Measurements from ENCODE around the gene ZSWIM7. TPM values are rescaled to one million over a fixed set of nuclear protein-coding genes. Genes with fewer than 3 reads are reported as not detected.

Gene ZSWIM7, protein sequence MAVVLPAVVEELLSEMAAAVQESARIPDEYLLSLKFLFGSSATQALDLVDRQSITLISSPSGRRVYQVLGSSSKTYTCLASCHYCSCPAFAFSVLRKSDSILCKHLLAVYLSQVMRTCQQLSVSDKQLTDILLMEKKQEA
- polyA plus RNA-seq (ENCODE audit: insufficient read depth in 1 of 5, insufficient read length in 5 of 5, low replicate concordance in 1 of 5) = 10 to 100 TPM; 52.3 to 56.9 (median 52.4) TPM
- long read RNA-seq, donor 1, transcript ZSWIM7-201 (5 exons, 2,008 nt) = major isoform, 5 of 25 reads
- long read RNA-seq, donor 1, transcript ZSWIM7-205 (6 exons, 703 nt) = major isoform, 5 of 25 reads
- long read RNA-seq, donor 1, partial matches to known transcripts = 0 of 25 reads
- long read RNA-seq, donor 1, other reads (novel, unspliced or antisense) = 0 of 25 reads
- long read RNA-seq, donor 2, partial matches to known transcripts = 0 of 11 reads
- long read RNA-seq, donor 2, other reads (novel, unspliced or antisense) = 0 of 11 reads
- long read RNA-seq, donor 3, transcript ZSWIM7-201 (5 exons, 2,008 nt) = major isoform, 6 of 33 reads
- long read RNA-seq, donor 3, partial matches to known transcripts = 18 of 33 reads
- long read RNA-seq, donor 3, other reads (novel, unspliced or antisense) = 0 of 33 reads
- long read RNA-seq, donor 4, partial matches to known transcripts = 5 of 27 reads
- long read RNA-seq, donor 4, other reads (novel, unspliced or antisense) = 12 of 27 reads
- long read RNA-seq, donor 5, transcript ZSWIM7-201 (5 exons, 2,008 nt) = major isoform, 9 of 23 reads
- long read RNA-seq, donor 5, transcript ZSWIM7-205 (6 exons, 703 nt) = minor isoform, 5 of 23 reads
- long read RNA-seq, donor 5, partial matches to known transcripts = 0 of 23 reads
- long read RNA-seq, donor 5, other reads (novel, unspliced or antisense) = 0 of 23 reads
- long read RNA-seq, donor 6, transcript ZSWIM7-201 (5 exons, 2,008 nt) = major isoform, 9 of 17 reads
- long read RNA-seq, donor 6, partial matches to known transcripts = 0 of 17 reads
- long read RNA-seq, donor 6, other reads (novel, unspliced or antisense) = 0 of 17 reads
- long read RNA-seq, donor 7, transcript ZSWIM7-205 (6 exons, 703 nt) = major isoform, 5 of 62 reads
- long read RNA-seq, donor 7, partial matches to known transcripts = 53 of 62 reads
- long read RNA-seq, donor 7, other reads (novel, unspliced or antisense) = 0 of 62 reads
- long read RNA-seq, donor 8, partial matches to known transcripts = 0 of 9 reads
- long read RNA-seq, donor 8, other reads (novel, unspliced or antisense) = 0 of 9 reads

DNA sequence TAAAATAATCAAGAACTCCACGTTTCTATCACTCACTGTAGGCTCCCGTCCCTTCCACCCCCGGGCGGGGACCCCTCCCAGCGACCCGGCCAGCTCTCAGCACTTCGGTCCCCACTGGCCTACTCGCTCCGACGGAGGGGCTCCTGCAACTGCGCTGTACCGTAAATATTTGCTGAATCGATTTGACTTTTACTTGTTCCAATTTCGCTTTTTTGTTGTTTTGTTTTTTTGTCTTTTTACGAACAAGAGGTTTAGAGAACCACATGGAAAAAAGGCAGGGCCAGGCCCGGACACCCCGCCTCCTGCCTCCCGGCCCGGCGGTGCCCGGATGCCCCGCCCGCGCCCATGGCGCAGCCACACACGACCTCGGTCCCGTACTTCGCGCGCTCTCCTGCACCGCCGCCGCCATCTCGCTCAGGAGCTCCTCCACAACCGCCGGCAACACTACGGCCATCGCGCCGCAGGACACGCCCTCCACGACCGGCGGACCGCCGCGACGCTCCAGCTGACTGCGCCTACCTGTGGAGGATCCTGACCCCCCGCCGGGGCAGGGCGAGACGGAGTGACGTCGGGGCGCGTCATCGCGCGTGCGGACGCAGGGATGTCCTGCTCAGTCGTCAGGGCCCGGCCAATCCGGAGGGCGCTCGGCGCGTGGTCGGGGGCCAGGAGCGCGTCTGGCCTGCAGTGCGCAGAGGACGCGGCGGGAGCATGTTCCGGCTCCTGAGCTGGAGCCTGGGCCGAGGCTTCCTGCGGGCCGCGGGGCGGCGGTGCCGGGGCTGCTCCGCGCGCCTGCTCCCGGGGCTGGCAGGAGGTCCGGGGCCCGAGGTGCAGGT is at the start of gene ZSWIM7, which contains the start of gene TTC19:
ZSWIM7 (minus strand) TSS at position 564 of the 833 bp plus-strand sequence; CDS start at position 454, 110 bp downstream.
TTC19 (plus strand) TSS at position 684 of the 833 bp plus-strand sequence; CDS start at position 709, 25 bp downstream.
- peak; percentile 96 to 98 for DNase-seq

DNA sequence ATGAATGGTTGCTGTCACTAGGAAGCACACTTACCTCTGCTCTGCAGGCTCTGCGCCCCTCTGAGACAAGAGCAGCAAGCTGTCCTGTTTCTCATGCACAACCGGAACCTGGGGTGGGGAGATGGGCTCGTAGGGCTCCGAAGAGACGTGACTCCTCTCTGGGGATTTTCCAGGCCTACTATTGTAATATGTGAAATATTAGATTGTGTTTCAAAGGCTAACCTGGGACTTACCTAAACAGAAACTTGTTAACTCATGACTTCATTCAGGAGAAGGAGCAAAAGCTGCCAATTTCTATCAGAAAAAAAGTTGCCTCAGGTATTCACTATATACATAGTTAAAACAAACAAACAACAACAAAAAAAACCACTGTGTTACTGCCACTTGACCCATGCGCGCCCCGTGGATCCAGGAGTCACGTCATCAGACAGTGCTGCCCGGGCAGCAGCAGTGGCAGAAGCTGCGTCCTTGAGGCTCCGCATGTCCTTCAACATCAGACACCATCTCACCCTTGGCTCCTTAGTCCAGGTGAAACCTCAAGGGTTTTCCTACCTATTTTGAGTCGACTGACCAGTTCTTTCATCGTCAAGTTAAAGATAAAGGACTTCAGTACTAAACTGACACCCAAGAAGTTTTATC is 49.4 kb upstream of the ZSWIM7 start:
- DNase-seq = no peak

DNA sequence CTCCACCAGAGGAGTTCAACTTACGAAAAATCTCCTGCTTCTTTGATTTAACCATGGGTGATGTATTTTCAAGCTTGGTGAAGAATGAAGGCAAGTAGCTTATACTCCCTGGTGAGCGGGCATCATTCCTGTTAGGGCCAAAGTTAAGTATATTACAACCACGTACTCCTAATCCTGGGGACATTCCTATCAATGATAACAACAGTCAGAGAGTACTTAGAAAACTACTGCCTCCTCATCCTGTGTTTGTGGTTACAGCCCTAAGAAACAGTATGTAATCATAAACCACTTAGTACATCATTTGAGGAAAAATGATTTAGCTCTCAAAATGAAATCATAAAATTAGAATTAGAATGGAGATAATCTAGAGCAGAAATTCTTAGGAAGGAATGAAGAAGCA is 47.5 kb upstream of the ZSWIM7 start:
- DNase-seq = no peak

DNA sequence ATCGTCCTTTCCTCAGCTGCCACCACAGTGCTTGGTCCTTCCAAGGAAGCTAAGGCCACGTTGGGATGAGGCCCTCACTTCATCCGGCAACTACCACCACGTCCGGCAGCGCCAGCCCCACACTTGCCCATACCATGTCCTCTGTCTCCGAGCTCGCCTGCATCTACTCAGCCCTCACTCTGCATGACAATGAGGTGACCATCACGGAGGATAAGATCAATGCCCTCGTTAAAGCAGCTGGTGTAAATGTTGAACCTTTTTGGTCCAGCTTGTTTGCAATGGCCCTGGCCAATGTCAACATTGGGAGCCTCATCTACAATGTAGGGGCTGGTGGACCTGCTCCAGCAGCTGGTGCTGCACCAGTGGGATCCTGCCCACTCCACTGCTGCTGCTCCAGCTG is 45.0 kb upstream of the ZSWIM7 start:
- no peak for DNase-seq

DNA sequence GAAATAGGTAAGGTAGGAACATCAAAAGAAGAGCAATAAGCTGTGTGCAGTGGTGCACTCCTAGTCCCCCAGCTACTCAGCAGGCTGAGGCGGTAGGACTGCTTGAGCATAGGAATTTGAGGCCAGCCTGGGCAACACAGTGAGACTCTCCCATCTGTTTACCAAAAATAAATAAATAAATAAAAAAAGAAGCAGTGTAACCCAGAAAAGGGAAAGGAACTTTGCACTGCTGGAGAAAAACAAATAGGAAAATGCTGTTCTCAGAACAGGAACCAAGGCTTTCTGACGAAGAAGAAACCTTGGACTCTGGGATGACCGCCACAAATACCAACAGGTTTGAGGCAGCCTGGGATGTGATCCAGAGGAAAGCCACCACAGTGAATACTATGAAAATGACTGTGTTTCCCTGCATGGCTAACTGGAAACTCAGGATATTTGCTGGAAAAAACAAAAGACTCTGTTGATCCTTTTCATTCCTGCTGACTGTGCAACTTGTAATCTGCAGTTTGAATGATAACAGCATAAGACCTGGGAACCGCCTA is 41.3 kb upstream of the ZSWIM7 start:
- DNase-seq = no peak

DNA sequence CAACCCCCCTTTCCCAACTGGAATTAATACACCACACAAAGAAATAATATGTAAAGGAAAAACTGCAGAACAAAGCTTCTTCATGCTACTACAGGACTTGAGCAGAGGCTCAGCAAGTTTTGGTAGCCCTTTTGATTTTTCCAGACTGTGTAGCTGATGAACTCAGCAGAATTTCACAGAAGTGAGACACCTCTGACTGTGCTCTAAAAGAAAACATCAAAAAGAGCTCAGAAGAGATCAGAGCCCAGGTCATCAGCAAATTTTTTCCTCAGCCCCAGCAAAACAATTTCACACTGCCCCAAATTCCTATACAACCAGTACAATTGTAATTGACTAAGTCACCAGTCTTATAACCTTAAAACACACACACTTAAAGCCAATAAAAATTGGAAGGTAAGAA is 38.1 kb upstream of the ZSWIM7 start:
- no peak for DNase-seq

DNA sequence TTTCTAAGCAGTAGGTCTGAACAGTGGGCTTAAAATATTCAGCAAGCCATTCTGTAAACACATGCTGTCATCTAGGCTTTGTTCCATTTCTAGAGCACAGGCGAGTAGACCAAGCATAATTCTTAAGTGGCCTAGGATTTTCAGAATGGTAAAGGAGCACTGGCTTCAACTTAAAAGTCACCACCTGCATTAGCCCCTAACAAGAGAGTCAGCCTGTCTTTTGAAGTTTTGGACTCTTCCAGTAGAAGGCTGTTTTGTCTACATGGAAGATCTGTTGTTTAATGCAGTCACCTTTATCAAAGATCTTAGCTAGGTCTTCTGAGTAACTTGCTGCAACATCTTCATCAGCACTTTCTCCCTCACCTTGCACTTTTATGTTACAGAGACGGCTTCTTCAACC is 36.8 kb upstream of the ZSWIM7 start:
- no peak for DNase-seq

DNA sequence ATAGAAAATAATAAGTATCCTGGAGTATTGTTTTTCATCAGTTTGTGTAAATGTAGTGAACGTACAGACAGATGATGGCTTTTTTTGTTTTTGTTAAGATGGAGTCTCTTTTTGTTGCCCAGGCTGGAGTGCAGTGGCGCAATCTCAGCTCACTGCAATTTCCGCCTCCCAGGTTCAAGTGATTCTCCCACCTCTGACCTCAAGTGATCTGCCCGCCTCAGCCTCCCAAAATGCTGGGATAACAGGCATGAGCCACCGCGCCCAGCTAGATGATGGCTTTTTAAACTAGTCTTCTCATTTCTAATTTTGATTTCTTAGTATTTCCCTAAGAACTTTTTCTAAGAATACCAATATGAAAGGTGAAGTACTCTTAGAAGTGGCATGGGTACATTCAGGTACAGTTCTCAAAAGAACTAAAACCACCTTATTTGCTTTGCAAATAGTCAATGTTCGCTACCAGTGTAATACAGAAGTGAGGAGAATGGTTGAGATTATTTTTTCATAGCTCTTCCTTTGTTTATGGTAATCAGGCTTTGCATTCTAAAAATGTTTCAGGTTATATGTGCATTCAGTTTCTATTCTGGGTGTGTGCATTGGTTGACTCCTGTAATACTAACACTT is 34.3 kb upstream of the ZSWIM7 start:
- DNase-seq = no peak

DNA sequence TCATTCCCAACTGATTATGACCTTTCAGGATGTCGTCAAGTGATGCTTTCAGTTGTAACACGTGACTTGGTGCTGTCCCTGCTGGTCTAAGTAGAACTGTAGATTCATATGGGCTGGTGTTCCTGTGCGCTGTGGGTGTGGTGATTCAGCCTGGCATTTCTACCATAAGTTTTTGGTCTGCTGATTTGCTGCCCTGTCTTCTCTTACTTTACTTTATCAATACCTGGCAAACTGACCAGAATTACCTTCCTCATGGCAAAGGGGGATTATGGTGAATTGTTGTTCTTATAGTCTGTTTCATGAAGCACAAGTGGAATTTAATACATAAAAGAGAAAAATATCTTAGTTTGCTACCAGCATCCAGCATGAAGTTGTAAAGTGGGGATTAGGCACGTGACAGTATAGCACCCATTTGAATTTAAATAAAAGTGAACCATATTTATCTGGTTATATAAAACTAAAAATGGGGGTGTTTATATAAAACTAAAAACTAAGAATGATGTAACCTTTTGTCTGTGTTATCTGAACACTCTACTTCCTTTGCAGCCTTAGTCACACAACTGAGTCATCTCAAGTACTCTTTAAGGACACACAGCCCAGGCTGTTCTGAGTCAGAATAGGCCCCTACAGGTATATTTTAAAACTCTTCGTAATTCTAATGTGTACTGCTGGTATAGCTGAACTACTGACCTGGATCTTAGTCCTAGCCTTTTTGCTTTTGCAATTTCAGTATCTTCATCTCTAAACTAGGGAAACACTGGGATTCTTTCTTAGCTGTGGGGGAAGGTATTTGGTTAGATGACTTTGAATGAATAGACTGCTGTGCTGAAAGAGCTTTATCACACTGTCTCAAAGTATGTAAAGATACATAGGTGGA is 28.4 kb upstream of the ZSWIM7 start:
- DNase-seq = no peak

DNA sequence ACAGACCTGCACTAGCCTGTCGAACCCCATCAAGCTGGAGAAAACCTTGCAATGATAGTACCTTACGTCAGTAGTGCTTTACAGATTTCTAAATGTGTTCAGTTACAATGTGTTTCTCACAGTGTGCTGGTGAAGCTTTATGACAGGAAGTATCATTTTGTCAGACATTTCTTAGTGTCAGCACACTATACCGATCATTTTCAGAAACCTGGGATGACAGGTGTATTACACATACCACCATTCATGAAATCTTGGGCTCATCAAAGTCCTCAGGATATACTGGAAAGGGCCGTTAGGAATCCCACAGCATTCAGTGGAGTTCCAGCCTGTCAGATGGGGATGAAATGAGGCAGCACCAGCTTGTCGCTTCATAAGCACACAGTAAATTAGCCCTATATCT is 27.4 kb upstream of the ZSWIM7 start:
- no peak for DNase-seq

DNA sequence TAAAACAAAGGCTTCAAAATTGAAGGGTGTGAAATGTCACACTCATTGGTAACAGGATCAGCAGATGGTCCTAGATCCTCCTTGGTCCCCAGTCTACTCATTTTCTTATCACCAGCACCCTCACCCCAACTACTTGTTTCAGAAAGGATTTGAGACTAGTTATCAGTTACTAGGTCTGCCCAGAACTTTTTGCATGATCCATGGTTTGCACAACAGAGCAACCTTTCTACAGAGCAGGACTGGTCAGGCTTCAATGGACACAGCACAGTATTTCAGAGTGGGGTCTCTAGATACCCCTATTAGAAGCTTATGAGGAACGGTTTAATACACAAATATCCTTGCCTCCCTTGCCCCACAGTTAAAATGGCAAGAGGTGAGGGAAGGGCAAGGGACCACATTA is 25.7 kb upstream of the ZSWIM7 start:
- DNase-seq = no peak

DNA sequence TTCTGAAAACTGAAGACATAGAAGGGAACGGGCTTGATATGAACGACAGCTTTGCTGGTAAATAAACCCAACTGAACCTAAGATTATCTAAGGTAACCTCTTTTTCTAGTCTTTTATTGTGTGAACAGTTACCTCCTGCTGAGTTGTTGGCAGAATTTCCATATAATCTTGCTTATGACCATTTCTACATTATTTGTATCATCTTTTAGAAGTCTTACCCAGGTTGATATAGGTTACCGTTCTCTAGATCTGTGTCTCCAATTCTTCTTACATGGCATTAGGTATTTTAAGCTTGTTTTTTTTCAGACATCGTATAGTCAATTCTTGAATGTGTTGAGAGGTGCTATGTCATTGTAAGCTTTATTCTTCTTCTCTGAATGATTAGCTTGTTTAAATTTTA is 24.4 kb upstream of the ZSWIM7 start:
- no peak for DNase-seq

DNA sequence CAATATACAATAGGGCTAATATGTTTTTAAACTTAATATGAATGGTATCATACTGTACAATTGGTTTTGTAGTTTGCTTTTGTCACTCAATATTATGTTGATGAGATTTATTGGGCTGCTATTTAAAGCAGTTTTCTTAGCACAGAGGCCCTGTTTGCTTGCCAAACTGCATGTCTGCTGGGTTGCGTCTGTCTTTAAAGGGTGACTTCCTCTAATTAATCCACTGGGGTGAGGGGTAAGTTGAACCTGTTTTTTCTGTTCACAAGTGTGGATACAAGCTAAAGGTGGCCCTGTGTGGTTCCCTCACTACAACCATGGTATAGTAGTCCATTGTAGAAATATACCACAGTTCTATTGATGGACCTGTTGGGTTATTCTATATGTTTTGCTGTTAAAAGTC is 19.8 kb upstream of the ZSWIM7 start:
- no peak for DNase-seq

DNA sequence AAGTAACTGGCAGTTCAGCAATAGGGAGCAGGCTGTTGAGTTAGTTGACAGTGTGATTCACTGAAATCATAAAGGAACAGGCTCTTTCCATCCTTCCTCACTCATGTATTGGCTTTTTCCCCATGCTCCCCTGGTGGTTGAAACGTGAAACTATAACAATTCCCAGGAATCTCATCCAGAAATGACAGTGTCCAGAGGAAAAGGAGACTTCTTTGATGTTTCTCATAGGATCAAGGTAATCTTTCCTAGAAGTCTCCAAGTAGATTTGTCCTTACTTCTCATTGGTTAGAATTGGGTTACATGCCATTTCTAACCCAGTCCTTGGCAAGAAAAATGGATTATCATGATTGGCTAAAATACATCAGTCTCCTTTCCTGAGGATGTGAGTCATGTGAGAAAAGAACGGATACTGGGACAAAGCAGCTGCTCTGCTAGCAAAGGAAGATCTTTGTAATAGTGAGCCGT is 14.5 kb upstream of the ZSWIM7 start:
- DNase-seq = peak; percentile 80 to 86

DNA sequence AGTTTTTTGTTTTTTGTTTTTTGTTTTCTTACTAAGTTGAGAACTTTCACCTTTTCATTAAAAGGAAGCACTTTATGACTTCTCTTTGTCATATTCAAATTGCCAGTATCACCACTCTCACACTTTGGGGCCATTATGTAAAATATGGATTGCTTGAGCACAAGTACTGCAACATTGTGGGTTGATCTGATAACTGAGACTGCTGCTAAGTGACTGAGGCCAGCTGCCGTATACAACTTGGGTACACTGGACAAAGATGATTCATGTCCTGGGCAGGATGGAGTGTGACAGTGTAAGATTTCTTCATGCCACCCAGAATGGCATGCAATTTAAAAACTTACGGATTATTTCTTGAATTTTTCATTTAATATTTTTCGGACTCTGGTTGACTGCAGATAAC is 7.9 kb upstream of the ZSWIM7 start:
- no peak for DNase-seq

DNA sequence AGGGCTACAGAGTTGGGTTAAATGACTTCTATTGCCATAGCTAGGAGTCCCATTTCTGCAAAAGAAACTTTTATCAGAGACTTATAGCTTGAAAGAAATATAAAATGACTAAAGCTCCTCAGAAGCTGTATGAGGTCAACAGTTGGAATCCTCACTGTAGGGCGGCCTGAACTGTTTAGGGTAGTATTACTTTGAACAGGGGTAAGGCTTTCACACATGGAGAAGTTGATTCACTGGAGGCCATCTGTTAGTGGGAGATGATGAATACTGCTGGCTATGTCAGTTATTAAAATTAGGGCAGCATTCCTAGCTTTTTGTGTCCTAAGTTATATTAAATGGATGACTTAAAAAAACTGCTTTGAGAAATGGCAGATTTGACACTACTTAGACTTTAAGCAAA is 6.1 kb upstream of the ZSWIM7 start:
- no peak for DNase-seq

DNA sequence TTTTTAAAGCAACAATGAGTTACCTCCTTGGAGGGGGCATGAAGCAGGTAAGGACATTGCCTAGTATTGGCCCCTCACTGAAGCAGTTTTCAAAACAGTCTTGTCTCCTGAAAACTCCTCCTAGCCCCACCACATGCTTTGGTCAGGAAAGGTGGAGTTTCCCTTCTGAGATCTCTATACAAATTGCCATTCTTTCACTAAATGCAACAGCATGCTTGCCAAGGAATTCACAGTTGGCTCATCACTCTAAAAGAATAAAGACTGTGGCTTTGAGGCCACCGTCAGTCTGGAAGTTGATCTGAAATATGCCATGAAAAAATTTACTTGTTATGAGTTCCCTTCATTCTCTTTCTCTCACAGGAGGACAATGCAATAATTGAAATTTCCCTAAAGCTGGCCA is 4.3 kb upstream of the ZSWIM7 start:
- no peak for DNase-seq

DNA sequence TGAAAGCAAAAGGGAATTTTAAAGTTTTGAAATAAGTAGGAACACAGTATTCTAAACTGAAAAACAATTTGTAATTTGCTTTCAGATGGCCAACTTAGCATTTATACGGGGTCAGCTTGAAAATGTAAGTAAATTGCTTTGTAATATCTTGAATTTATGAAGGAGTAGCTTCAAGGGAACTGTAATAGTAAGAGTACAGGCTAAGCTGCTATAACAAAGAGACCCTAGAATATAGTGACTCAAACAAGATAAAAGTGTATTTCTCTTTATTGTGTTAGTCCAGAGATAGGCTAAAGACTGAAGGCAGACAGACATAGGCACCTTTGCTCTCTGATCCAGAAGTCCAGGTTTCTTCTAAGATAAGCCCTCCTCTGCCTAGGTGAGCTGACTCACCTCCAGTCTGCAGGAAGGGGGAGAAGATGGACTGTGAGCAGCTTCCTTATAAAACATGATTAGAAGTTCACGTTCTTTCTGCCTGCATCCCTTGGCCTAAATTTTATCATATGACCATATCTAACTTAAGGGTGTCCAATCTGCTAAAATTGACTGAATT is 3.3 kb upstream of the ZSWIM7 start:
- no peak for DNase-seq
